ENCODE data around the gene SSBP4. TPM values are rescaled to one million over a fixed set of nuclear protein-coding genes. Genes with fewer than 3 reads are reported as not detected.

Gene SSBP4
- total and polyA plus RNA-seq, 2 donors (not counting 3 experiments of a cell fraction or from before 2014, with no cell fraction given): 89.6 to 151 TPM

- FAIRE-seq: no peak
- no peak overlapping the region for H3K4me2 ChIP-seq (ENCODE audit: insufficient read depth, low read length)
- no peak for TF ChIP-seq GATA2 (IDR thresholded peaks at IDR 0.05; ENCODE audit: insufficient read depth, insufficient read length, low read depth, low read length)
- TF ChIP-seq JUN (IDR thresholded peaks at IDR 0.05; ENCODE audit: borderline replicate concordance, insufficient read depth, insufficient read length, low read depth): no peak
- no peak for TF ChIP-seq MYC (IDR thresholded peaks at IDR 0.05; ENCODE audit: low read depth, low read length)
- TF ChIP-seq CTCF (IDR thresholded peaks at IDR 0.05; ENCODE audit: extremely low read depth in 1 of 2, insufficient read depth in 1 of 2, low read depth in 1 of 2, low read length in 2 of 2): no peak
- TF ChIP-seq MAX (IDR thresholded peaks at IDR 0.05; ENCODE audit: insufficient read depth, insufficient read length): no peak
- TF ChIP-seq EZH2 (IDR thresholded peaks at IDR 0.05; ENCODE audit: borderline replicate concordance, low read depth, low read length, severe bottlenecking): no peak
- no peak for TF ChIP-seq POLR2AphosphoS5 (IDR thresholded peaks at IDR 0.05; ENCODE audit: insufficient read depth, low read depth, low read length)
- TF ChIP-seq FOS (IDR thresholded peaks at IDR 0.05; ENCODE audit: borderline replicate concordance, insufficient read depth, low read length): no peak
- TF ChIP-seq POLR2A (IDR thresholded peaks at IDR 0.05; ENCODE audit: low read depth, low read length): no peak
- no peaks in the 10 kb centered on the region for H3K9me3 ChIP-seq (replicated peaks; ENCODE audit: control insufficient read depth, insufficient read depth, low read length)
- no peaks in the 10 kb centered on the region for H3K9me1 ChIP-seq (replicated peaks; ENCODE audit: control insufficient read depth, extremely low read depth, insufficient read depth, low read length)
- peaks cover 0 to 20% of the 10 kb centered on the region in 2 experiments for H3K36me3 ChIP-seq (ENCODE audit: control insufficient read depth in 2 of 2, extremely low read depth in 1 of 2, insufficient read depth in 2 of 2, low read length in 2 of 2)
- H3K79me2 ChIP-seq (ENCODE audit: control insufficient read depth, insufficient read depth, low read length): peaks cover 6% of the 10 kb centered on the region
- H4K20me1 ChIP-seq (replicated peaks; ENCODE audit: control insufficient read depth, extremely low read depth, insufficient read depth, low read length): no peaks in the 10 kb centered on the region
- no TSS peak for BruUV-seq (replicated peaks)
- DNase-seq (ENCODE audit: low read depth, low spot score): no peak
- dilution Hi-C loops (cut with MboI; ENCODE audit: extremely low pct_ligation_motif_present, low sequenced_read_pairs) (no loop called here), intact Hi-C loops (cut with micrococcal nuclease) (no loop called here)
- ChIA-PET POLR2A (no interaction called here), CTCF (interaction anchor here (2.4 to 7.0 kb wide), 2 partner anchors 14 to 55 kb away, joined by 6 to 127 read pairs; no protein-coding TSS in a partner anchor)
- H3K4me1 ChIP-seq (ENCODE audit: control insufficient read depth, extremely low read depth, insufficient read depth, low read length): peaks cover 3% of the 10 kb centered on the region
- H3K4me3 ChIP-seq (replicated peaks in 1 of 3; ENCODE audit: insufficient read depth in 1 of 3, low read depth in 1 of 3, low read length in 3 of 3): no peak overlapping the region
- no peak overlapping the region for H3K27ac ChIP-seq (ENCODE audit: insufficient read depth, low read depth, low read length)
- H2AFZ ChIP-seq (ENCODE audit: low read depth, low read length): no peak overlapping the region
- no peak overlapping the region for H3K9ac ChIP-seq (replicated peaks; ENCODE audit: extremely low read depth, insufficient read depth, low read length)
- H3K27me3 ChIP-seq (ENCODE audit: control insufficient read depth in 2 of 2, insufficient read depth in 2 of 2, low read length in 2 of 2): no peaks in the 10 kb centered on the region
Measured at GRCh38 chr19:18465214-18465963, 46.2 kb downstream of the SSBP4 start.
